Activated CD4-positive, alpha-beta T cell treated with anti-CD3 and anti-CD28 coated beads for 36 hours (primary cell): Measurements from ENCODE around the gene CES2. TPM values are rescaled to one million over a fixed set of nuclear protein-coding genes. Genes with fewer than 3 reads are reported as not detected.

ENCODE experiments used
- ATAC-seq: fragments of 200-7000 bp; cut with Tn5 transposase; one replicate; pipeline ENCODE4 v1.10.0; 2021; ENCODE audit warnings: mild to moderate bottlenecking, moderate library complexity
- CTCF ChIA-PET: fragments of 350-600 bp; sonication (Branson Sonifier 250); formaldehyde crosslinking; loops from one replicate; lab custom pipeline; 2021; ENCODE audit warnings: antibody characterized with exemption; lab: Charles Lee
- POLR2A ChIA-PET: fragments of 350-600 bp; sonication (Branson Sonifier 250); formaldehyde crosslinking; loops from one replicate; lab custom pipeline; 2021; ENCODE audit warnings: antibody characterized with exemption, inconsistent platforms; lab: Charles Lee
- DNase-seq: peaks from one replicate; pipeline ENCODE4 v3.0.0-alpha.2; 2020
- H3K27ac Mint-ChIP-seq: one replicate; pipeline ENCODE4 v1.8.0; 2021; ENCODE audit warnings: mixed read lengths
- H3K27me3 Mint-ChIP-seq: one replicate; pipeline ENCODE4 v1.8.0; 2021; ENCODE audit warnings: mixed read lengths
- H3K36me3 Mint-ChIP-seq: one replicate; pipeline ENCODE4 v1.8.0; 2021; ENCODE audit warnings: low read depth, mixed read lengths
- H3K4me1 Mint-ChIP-seq: one replicate; pipeline ENCODE4 v1.8.0; 2021; ENCODE audit warnings: mixed read lengths
- H3K4me3 Mint-ChIP-seq: one replicate; pipeline ENCODE4 v1.8.0; 2021; ENCODE audit warnings: mild to moderate bottlenecking, moderate library complexity, mixed read lengths
- H3K9me3 Mint-ChIP-seq: one replicate; pipeline ENCODE4 v1.8.0; 2021; ENCODE audit warnings: low read depth, mixed read lengths
- intact Hi-C, 2 experiments: fragments of 100-400 bp; cut with DNase I in 1 of 2; cut with micrococcal nuclease in 1 of 2; formaldehyde crosslinking; loops; one replicate each; pipeline versions ENCODE4 v1.14.2 to v1.15.1; 2022 to 2024; cut with DNase I, micrococcal nuclease
- total RNA-seq, 2 experiments: library from RNA; stranded (reverse); gene quantifications; one replicate each; pipeline ENCODE4 v1.2.3, GENCODE V29; 2021

CES2 gene
- total RNA-seq, 2 experiments from 2014 or later = 30.5 to 31.6 TPM

GRCh38 chr16:66946974-66947301 is 11.6 kb downstream of the CES2 start:
- no peak for ATAC-seq
- Mint-ChIP-seq H3K27ac (no peak overlapping the region), H3K4me1 (peaks cover 22% of the 10 kb centered on the region), H3K4me3 (no peak overlapping the region), H3K36me3 (peaks cover 8% of the 10 kb centered on the region), H3K9me3 (peaks cover 6% of the 10 kb centered on the region), H3K27me3 (peaks cover 27% of the 10 kb centered on the region)
- DNase-seq = no peak
- intact Hi-C loops = loop anchor here (1.0 to 5.0 kb wide), 5 partner anchors 13 to 520 kb away; partner anchors contain the start of genes CIAO2B (in 1 of the 2), FBXL8 (in 1 of the 2) and TRADD (in 1 of the 2)
- CTCF ChIA-PET = interaction anchor here (0.8 to 1.9 kb wide), 7 partner anchors 12 to 238 kb away, joined by 3 to 9 read pairs (median 4); no protein-coding TSS in a partner anchor
- POLR2A ChIA-PET = interaction anchor here (0.6 kb wide), 1 partner anchor 213 kb away, joined by 4 read pairs; the partner anchor contains the start of genes FBXL8 and TRADD

- ATAC-seq = peak; percentile 92
- peaks cover 8% of the 10 kb centered on the region for H3K36me3 Mint-ChIP-seq
- H3K27me3 Mint-ChIP-seq = peaks cover 29% of the 10 kb centered on the region
- peaks cover 22% of the 10 kb centered on the region for H3K4me1 Mint-ChIP-seq
- POLR2A ChIA-PET = interaction anchor here (0.6 kb wide), 1 partner anchor 212 kb away, joined by 4 read pairs; the partner anchor contains the start of genes FBXL8 and TRADD
- intact Hi-C loops = loop anchor here (1.0 to 5.0 kb wide), 5 partner anchors 13 to 520 kb away; partner anchors contain the start of genes CIAO2B (in 1 of the 2), FBXL8 (in 1 of the 2) and TRADD (in 1 of the 2)
- CTCF ChIA-PET = interaction anchor here (0.8 to 1.9 kb wide), 7 partner anchors 11 to 238 kb away, joined by 3 to 9 read pairs (median 4); no protein-coding TSS in a partner anchor
- no peak overlapping the region for H3K27ac Mint-ChIP-seq
- H3K4me3 Mint-ChIP-seq = peak overlapping the region; percentile 67
- peak; percentile 92 for DNase-seq
- peaks cover 6% of the 10 kb centered on the region for H3K9me3 Mint-ChIP-seq
These were observed 12.2 kb downstream of the CES2 start for GRCh38 chr16:66947302-66948065.

GRCh38 chr16:66948134-66948836 is 13.0 kb downstream of the CES2 start:
- DNase-seq (peak; percentile 24), ATAC-seq (peak; percentile 10)
- CTCF ChIA-PET = interaction anchor here (0.6 to 1.9 kb wide), 7 partner anchors 10 to 177 kb away, joined by 3 to 9 read pairs (median 3); partner anchors contain the start of gene CES3
- POLR2A ChIA-PET = no interaction called here
- Mint-ChIP-seq H3K27ac (peak overlapping the region; percentile 2), H3K27me3 (peaks cover 34% of the 10 kb centered on the region), H3K36me3 (peaks cover 4% of the 10 kb centered on the region), H3K9me3 (peaks cover 6% of the 10 kb centered on the region), H3K4me3 (peak overlapping the region; percentile 67), H3K4me1 (peaks cover 22% of the 10 kb centered on the region)
- intact Hi-C loops = loop anchor here in 1 of 2 experiments (5.0 kb wide), 1 partner anchor 519 kb away; no protein-coding TSS in a partner anchor

DNA sequence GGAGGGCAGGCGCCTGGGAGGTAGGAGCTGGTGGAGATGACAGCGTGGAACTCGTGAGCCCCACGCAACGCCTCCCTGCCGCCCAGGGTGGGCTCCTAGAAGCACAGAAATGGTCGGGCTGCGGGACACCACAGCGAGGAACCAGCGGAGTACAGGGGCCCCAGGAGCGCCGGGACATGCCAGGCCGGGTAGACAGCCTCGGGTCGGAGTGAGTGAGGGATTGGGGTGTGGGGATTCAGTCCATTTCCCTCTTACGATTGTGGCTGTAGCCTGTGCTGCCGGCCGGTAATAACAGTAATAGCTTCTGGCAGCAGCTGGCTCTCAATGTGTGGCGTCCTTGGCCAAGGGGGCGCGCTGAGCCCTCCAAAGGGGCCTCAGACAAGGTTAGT is 13.5 kb downstream of the CES2 start:
- DNase-seq (no peak), ATAC-seq (no peak)
- Mint-ChIP-seq H3K4me1 (peaks cover 22% of the 10 kb centered on the region), H3K36me3 (peaks cover 4% of the 10 kb centered on the region), H3K27ac (no peak overlapping the region), H3K27me3 (peaks cover 36% of the 10 kb centered on the region), H3K9me3 (peaks cover 6% of the 10 kb centered on the region), H3K4me3 (peak overlapping the region; percentile 67)
- POLR2A ChIA-PET = no interaction called here
- intact Hi-C loops = loop anchor here in 1 of 2 experiments (5.0 kb wide), 1 partner anchor 518 kb away; no protein-coding TSS in a partner anchor
- CTCF ChIA-PET = interaction anchor here (0.6 to 1.4 kb wide), 7 partner anchors 10 to 236 kb away, joined by 3 to 8 read pairs (median 3); partner anchors contain the start of gene CES3

DNA sequence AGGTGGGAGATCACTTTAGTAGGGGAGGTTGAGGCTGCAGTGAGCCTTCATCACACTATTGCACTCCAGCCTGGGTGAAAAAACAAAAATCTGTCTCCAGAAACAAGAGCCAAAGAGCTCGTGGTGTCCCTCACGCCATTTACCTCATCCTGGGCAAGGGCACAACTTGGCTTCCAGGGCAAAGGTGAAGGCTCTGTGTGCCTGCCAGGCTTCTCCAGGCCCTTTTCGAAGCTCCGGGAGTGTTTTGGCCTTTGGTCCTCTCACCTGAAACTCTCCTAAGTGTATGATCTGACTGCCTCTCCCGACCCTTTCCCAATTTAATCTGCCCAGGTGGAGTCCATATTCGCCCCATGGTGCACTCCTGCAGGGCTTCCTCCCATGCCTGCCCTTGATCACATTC is 14.2 kb downstream of the CES2 start:
- H3K4me3 Mint-ChIP-seq = no peak overlapping the region
- POLR2A ChIA-PET = no interaction called here

DNA sequence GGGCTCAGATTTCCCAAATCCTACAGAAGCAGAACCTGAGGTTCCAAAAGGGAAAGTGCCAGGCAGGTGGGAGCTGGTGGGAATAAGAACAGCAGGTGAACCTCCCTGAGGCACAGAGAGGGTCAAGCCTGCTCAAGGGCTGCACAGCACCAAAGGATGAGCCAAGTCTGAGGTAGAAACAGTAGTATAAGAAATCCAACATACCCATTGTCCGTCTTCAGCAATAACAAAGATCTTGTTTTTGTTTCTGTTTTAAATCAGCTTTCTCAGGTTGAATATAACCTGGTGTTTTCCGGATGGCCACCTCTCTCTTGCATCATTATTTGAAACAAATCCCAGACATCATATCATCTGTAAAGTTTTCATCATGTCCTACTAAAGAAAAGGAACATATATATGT is 15.1 kb downstream of the CES2 start:
- Mint-ChIP-seq H3K4me1 (peaks cover 22% of the 10 kb centered on the region), H3K27ac (no peak overlapping the region), H3K36me3 (no peaks in the 10 kb centered on the region), H3K4me3 (no peak overlapping the region), H3K9me3 (peaks cover 6% of the 10 kb centered on the region), H3K27me3 (peaks cover 39% of the 10 kb centered on the region)
- POLR2A ChIA-PET = no interaction called here
- DNase-seq (no peak), ATAC-seq (no peak)
- intact Hi-C loops = no loop called here
- CTCF ChIA-PET = interaction anchor here (1.2 to 1.6 kb wide), 3 partner anchors 25 to 235 kb away, joined by 3 to 4 read pairs (median 3); no protein-coding TSS in a partner anchor

More for the DNA sequence above, 14.2 kb downstream of the CES2 start:
- CTCF ChIA-PET = interaction anchor here (0.8 to 1.6 kb wide), 7 partner anchors 9 to 236 kb away, joined by 3 to 8 read pairs (median 3); partner anchors contain the start of genes CES3, FBXL8 and TRADD
- Mint-ChIP-seq H3K27me3 (peaks cover 39% of the 10 kb centered on the region), H3K9me3 (peaks cover 6% of the 10 kb centered on the region), H3K36me3 (no peaks in the 10 kb centered on the region), H3K27ac (no peak overlapping the region), H3K4me1 (peaks cover 22% of the 10 kb centered on the region)
- intact Hi-C loops = loop anchor here in 1 of 2 experiments (5.0 kb wide), 1 partner anchor 518 kb away; no protein-coding TSS in a partner anchor
- DNase-seq (no peak), ATAC-seq (no peak)

DNA sequence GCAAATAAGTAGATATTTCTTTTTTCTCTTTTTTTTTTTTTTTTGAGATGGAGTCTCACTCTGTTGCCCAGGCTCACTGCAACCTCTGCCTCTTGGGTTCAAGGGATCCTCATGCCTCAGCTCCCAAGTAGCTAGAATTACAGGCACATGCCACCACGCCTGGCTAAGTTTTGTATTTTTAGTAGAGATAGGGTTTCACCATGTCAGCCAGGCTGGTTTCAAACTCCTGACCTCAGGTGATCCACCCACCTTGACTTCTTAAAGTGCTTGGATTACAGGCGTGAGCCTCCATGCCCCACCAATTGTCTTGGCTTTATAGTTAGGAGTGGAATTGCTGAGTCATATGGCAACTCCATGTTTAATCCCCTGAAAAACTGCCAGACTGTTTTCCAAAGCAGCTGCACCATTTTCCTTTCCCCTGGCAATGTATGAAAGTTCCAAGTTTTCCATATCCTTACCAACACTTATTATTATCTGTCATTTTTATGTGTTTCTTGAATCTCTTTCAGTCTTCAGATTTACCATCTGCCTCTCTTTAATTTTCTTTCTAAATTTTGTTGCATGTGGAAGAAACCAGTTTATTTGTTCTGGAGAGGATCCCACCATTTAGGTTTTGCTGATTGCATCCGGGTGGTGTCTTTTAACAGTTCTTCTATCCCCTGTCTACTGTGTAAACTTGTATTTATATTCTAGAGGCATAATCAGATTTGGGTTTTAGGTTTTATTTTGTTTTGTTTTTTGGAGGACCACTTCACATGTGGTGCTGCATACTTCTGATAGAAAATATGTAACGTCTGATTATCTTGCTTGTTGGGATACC is 15.9 kb downstream of the CES2 start:
- Mint-ChIP-seq H3K9me3 (peaks cover 6% of the 10 kb centered on the region), H3K27me3 (peaks cover 39% of the 10 kb centered on the region), H3K36me3 (no peaks in the 10 kb centered on the region), H3K4me1 (peaks cover 22% of the 10 kb centered on the region), H3K27ac (no peak overlapping the region), H3K4me3 (no peak overlapping the region)
- CTCF ChIA-PET = interaction anchor here (1.0 to 2.0 kb wide), 4 partner anchors 24 to 211 kb away, joined by 3 to 10 read pairs (median 4); no protein-coding TSS in a partner anchor
- intact Hi-C loops = no loop called here
- POLR2A ChIA-PET = no interaction called here
- ATAC-seq (no peak), DNase-seq (no peak)

DNA sequence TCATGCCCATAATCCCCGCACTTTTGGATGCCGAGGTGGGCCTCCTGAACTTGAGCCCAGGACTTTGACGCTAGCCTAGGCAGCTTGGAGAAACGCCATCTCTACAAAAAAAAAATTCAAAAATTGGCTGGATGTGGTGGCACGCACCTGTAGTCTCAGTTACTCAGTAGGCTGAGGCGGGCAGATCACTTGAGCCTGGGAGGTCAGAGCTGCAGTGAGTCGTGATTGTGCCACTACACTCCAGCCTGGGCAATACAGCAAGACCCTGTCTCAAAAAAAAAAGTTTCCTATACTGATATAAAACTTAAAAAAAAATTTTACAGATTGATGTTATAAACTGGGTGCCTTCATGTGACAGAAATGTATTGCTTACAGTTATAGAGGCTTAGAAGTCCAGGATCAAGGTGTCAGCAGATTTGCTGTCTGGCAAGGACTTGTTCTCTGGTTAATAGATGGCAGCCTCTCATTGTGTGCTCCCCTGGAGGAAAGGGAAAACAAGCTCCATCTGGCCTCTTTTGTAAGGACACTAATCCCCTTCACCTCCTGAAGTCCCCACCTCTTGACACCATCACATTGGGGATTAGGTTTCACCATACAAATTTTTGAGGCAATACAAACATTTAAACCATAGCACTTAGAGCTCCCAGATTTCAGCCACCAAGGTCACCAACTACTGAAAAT is 17.3 kb downstream of the CES2 start:
- intact Hi-C loops = no loop called here
- Mint-ChIP-seq H3K27ac (no peak overlapping the region), H3K4me1 (peaks cover 16% of the 10 kb centered on the region), H3K36me3 (no peaks in the 10 kb centered on the region), H3K9me3 (peaks cover 6% of the 10 kb centered on the region), H3K27me3 (peaks cover 39% of the 10 kb centered on the region), H3K4me3 (no peak overlapping the region)
- ChIA-PET POLR2A (no interaction called here), CTCF (interaction anchor here (0.6 to 2.5 kb wide), 12 partner anchors 14 to 431 kb away, joined by 3 to 14 read pairs (median 4); no protein-coding TSS in a partner anchor)
- ATAC-seq (no peak), DNase-seq (no peak)

- Mint-ChIP-seq H3K4me3 (no peak overlapping the region), H3K36me3 (no peaks in the 10 kb centered on the region), H3K27me3 (peaks cover 33% of the 10 kb centered on the region), H3K9me3 (peaks cover 6% of the 10 kb centered on the region), H3K27ac (no peak overlapping the region), H3K4me1 (peaks cover 11% of the 10 kb centered on the region)
- CTCF ChIA-PET = interaction anchor here (0.6 to 2.5 kb wide), 30 partner anchors 9 to 432 kb away, joined by 3 to 19 read pairs (median 4); partner anchors contain the start of genes B3GNT9, FBXL8 and TRADD
- POLR2A ChIA-PET = interaction anchor here (1.1 kb wide), 1 partner anchor 13 kb away, joined by 3 read pairs; no protein-coding TSS in a partner anchor
- intact Hi-C loops = loop anchor here in 1 of 2 experiments (1.0 kb wide), 4 partner anchors 24 to 232 kb away; no protein-coding TSS in a partner anchor
- ATAC-seq (no peak), DNase-seq (no peak)
These were observed 18.3 kb downstream of the CES2 start for GRCh38 chr16:66953462-66954096.
